Measurements from ENCODE around the gene SMARCD3.

Gene SMARCD3

DNA sequence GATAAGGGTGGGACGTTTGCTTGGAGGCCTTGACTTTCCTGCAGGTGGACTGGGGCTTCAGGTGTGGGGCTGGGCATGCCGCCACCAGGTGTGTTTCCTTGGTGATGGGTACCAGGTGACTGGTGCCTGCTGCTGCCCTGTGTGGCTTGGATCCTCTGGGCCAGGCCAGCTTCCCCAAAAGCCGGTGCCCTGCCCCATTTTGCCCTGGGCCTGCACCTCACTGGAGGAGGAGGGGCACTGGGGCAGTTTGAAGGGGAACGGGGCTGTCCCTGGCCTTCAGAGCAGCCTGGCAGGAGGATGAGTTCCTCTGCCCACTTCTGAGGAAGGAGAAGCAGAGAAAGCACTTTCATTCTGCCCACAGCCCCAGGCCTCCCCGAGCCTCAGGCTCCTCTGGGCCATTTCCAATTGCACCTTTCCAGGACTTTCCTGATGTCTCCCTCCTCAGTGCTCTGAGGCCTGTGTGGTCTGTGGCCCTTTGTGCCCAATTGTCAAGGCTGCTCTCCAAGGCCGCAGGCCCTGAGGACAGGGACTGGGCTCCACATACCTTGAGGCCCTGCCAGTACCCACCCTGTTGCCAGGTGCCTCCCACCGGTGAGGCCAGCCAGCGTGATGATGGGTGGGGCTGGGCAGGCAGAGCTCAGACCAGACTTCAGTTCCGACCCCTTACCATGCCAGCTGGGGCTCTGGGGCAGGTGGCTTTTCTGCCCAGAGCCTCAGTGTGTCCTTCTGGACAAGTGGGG is 25.3 kb upstream of the SMARCD3 start:
- DNase-seq (ENCODE audit: insufficient read length, low spot score) (no peak), FAIRE-seq (no peak)

DNA sequence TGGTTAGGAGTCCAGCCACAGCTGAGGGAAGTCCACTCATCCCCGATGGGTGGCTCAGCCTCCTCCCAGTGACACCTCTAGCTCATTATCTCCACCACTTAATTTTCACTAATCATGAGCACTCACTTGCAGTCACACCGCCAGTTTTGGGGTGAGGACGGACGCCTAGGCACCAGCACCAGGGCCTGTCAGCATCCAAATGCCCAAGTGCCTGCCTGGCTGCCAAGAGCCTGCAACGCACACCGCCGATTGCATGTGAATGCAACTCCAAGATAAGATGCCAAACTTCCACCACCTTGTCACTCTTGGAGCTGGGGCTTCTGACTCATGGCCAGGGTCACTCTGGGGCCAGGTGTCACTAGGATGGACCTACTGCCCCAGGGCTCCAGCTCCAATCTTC is 24.4 kb upstream of the SMARCD3 start:
- no peak for FAIRE-seq
- no peak for DNase-seq (ENCODE audit: insufficient read length, low spot score)

DNA sequence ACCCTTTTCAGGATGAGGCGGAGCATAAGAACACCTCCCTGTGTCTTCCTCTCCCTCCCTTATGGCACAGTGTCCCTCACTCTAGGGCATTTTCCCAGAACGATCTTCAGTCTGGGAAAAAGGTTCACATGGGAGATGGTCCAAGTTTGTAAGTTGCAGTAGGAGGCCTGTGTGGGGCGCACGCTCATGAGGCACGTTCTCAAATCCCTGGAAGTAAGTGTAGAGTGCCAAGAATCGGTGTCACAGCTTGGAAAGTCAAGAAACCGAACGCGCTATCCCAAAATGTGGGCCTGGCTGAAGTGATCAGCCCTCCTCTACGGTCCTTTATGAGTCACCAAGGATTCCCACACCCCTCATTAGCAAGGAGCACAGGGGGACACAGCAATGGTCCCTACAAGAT is 23.9 kb upstream of the SMARCD3 start:
- FAIRE-seq (no peak), DNase-seq (ENCODE audit: insufficient read length, low spot score) (no peak)

DNA sequence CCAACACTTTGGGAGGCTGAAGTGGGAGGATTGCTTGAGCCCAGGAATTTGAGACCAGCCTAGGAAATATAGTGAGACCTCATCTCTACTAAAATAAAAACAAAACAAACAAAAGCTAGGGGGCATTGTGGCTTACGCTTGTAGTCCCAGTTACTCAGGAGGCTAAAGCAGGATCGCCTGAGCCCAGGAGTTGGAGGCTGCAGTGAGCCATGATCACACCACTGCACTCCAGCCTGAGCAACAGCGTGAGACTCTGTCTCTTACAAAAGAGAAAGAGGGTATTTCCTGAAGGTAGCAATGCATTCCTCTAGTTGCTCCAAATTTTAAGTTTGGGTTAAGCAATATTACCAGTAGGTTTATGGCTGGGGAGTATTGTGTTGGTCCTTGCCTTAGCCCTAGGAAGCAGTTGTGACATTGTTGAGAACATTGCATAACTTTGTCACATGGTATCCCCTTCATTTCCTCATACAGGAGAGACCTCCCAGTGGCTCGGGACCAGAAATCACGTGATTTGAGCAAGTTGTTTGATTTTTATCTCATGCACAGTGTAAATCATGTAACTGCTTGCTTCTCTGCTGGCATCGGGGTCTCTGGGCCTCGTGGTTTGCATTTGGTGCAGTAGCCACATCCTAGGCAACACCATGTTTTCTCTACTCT is 23.3 kb upstream of the SMARCD3 start:
- DNase-seq (ENCODE audit: insufficient read length, low spot score) (no peak), FAIRE-seq (no peak)

DNA sequence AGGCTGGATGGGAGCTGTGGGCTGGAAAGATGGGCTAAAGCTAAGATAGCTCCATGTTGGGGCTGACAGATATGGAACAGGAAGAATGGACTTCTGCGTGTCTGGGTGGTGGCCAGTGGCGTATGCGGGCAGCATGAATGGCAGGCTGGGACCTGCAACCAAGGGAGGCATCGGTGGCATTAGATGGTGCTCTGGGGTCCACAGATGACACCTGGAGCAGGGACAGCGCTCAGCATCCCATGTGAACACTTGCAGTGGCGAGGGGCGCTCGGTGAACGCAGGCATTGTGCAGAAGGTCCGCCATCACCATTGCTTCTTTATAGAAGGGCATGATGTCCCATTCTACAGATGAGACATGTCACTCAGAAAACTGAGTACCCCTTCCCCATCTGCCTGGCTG is 21.0 kb upstream of the SMARCD3 start:
- FAIRE-seq: no peak

DNA sequence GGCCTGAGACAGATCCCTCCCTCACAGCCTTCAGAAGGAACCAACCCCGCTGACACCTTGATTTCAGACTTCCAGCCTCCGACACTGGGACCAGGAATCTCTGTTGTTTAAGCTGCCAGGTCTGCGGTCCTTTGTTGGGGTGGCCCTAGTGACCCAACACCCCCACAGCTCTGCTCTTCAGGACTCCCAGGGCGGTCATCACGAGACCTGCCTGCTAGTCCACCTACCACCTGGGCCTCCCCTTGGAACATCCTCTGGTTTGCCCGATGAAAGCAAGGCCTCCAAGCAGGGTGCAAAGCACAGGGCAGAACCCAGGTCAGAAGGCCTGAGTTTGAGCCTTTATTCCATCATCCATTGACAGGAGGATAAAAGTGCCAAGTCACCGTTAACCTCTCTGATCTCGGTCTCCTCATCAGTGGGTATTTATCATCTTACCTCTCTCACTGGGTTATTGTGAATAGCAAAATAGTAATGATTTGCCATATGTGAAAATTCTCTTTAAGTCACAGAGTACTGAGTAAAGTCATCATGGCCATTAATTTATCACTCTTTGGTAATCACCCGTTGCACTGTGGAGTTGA is 16.9 kb upstream of the SMARCD3 start:
- DNase-seq (ENCODE audit: insufficient read length, low spot score) (no peak), FAIRE-seq (no peak)

More for the DNA sequence above, 21.0 kb upstream of the SMARCD3 start:
- DNase-seq (ENCODE audit: insufficient read length, low spot score): no peak

DNA sequence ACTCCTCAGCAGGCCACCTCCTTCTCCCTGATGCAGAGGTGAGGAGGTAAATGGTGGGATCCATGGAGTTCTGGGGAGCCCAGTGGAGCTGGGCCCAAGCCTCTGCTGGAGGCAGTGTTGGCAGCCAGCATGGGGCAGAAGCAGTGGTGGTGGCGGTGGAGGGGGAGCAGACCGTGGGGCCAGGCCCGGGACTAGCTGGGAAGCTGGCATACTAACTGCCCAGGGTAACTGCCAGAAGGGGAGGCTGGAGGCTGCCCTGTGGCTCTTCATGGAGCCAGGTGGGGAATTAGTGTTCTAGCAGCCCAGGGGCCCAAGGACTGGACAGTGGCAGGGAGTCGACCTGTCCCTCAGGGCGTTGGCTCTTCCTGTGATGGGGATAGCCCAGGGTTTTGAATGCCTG is 16.1 kb upstream of the SMARCD3 start:
- DNase-seq (ENCODE audit: insufficient read length, low spot score) (no peak), FAIRE-seq (no peak)

DNA sequence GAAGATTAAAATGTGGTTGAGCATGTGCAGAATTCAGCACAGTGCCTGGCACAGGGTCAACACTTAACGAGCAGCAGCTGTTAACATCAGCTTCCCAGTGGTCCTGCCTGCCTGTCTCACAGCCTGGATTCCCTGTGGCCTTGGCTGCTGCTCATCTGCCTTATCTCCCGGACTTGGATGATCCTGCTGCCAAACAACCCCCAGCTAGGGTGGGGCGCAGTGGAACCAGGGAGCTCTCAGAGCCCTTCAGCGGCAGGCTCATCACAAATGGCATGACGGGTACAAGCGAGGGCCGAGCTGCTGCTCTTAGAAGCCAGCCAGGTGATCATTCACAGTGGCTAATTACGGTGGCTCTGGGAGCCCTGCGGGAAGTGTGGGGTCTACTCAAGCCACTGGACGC is 13.0 kb upstream of the SMARCD3 start:
- DNase-seq (ENCODE audit: insufficient read length, low spot score) (no peak), FAIRE-seq (no peak)

DNA sequence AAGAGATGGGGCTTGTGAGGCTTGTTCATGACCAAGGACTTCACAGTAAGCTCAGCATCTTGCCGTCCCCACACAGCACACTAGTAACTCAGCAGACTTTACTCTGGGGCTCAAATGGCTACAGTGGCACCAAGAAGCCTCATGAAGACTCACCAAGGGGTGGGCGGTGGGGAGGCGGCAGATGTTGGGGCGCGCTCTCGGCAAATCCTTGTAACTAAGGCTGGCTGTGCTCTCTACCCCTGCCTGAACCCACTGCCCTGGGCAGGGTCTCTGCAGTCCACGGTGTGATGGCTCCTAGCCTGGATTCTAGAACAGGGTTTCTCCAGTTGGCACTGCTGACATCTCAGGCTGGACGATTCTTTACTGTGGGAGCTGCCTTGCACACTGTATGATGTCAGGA is 12.4 kb upstream of the SMARCD3 start:
- FAIRE-seq: no peak

DNA sequence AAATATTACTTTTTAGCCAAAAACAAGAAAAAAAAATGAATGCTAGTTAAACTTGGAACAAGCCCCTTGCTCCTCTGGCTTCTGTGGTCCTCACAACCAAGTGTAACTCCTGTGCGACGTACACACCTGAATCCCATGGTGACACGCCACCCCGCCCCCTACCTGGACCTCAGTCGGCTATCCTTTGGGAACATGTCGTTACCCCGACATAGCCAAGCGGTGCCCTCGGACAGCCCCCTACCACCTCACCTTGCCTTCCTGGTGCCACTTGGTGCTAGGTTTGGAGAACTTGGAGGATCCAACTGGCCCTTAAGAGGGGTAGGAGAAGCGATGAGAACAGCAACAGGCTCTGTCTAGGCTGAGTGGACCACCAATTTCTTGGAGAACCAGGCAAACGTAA is 12.0 kb upstream of the SMARCD3 start:
- FAIRE-seq (no peak), DNase-seq (ENCODE audit: insufficient read length, low spot score) (no peak)

More for the DNA sequence above, 12.4 kb upstream of the SMARCD3 start:
- no peak for DNase-seq (ENCODE audit: insufficient read length, low spot score)

DNA sequence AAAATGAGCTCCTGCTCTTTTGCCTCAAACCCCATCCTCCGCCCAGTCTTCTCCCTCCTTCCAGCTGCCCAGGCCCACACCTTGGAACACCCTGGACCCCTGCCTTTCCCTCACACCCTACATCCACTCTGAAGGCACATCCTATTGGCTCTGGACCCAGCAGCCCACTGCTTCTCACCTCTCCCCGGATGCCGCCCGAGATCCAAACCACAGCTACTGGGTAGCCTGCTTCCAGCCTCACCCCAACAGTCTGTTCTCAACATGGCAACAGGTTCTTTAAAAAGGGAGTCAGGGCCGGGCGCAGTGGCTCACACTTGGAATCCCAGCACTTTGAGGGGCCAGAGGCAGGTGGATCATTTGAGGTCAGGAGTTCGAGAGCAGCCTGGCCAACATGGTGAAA is 9.5 kb upstream of the SMARCD3 start:
- no peak for FAIRE-seq
- DNase-seq (ENCODE audit: insufficient read length, low spot score): no peak

DNA sequence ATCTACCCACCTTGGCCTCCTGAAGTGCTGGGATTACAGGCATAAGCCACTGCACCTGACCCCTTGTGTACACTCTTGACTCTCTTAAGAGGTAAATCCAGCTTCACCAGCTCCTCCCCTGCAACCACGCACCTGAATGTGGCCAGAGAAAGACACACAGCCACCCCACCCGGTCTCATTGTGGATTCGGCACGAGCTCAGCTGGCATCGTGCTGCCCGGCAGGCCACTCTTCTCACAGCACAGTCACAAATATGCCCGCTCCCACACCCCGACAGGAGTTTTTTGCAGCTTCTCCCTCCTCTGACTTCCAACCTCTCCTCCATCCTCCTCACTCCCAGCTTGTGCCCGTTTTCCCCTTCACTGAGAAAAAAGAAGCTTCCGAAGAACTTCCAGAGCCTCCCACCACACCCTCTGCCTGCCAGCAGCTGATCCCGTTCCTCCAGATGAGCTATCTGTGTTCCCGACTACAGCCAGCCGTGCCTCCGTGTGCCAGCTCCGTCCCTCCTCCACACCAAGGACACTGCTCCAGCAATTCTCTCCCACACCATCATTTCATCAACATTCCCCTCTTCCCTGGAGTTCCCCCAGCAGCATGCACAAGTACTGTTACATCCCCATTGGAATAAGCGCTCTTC is 8.0 kb upstream of the SMARCD3 start:
- no peak for FAIRE-seq
- DNase-seq (ENCODE audit: insufficient read length, low spot score): no peak

DNA sequence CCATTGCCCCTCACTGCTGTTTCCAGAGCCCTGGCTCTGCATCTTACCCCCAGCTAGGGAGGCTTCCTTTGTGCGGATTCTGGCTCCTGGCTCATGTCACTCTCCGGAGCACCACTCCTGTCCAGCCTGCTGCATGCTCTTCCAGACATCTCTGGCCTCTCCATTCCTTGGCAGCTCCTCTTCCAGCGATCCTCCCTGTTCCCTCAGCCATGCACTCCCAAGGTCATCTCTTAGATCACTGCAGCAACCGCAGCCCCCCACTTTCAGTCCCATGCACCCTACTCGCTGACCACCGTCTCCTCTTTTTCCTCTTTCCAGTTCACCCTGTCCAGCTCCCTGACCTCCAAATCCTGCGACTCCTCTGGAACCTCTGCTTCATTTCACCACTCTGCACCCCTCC is 6.9 kb upstream of the SMARCD3 start:
- no peak for FAIRE-seq
- DNase-seq (ENCODE audit: insufficient read length, low spot score): no peak

DNA sequence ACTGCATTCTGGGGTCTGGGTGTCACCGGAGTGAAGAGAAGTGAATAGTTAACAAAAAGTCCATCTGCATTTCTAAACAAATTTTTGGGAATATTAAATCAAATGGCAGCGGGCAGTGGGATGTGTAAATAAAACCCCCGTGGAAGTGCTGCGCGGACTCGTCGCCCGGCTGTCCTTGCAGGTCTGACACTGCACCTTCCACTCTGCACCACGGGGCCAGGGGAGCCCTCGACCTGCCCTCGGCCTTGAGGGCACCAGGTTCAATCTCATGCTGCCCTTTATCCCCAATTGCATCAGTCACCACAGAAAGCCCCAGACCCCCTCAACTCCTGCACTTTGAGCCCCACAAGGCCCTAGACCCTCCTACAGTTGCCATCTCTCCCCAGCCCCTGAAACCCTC is 6.4 kb upstream of the SMARCD3 start:
- DNase-seq (ENCODE audit: insufficient read length, low spot score) (no peak), FAIRE-seq (no peak)

DNA sequence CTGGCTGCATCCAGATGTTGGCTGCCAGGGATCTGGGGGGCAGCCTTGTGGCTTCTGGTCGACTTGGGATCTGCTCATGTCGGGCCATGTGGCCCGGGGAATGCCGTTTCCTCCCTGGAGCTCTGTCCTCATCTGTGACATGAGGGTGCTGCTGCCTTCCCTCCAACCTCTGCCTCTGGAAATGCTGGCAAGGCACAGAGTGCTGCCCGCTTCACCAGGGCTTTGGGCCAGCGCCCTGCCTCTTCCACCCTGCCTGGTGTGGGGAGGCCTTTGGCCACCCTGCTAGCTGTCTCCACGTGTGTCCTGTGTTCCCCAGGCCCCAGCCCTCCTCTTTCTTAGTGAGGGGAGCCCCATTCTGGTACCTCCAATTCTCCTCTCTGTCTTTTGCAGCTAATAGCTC is 5.8 kb upstream of the SMARCD3 start:
- no peak for DNase-seq (ENCODE audit: insufficient read length, low spot score)
- FAIRE-seq: no peak

DNA sequence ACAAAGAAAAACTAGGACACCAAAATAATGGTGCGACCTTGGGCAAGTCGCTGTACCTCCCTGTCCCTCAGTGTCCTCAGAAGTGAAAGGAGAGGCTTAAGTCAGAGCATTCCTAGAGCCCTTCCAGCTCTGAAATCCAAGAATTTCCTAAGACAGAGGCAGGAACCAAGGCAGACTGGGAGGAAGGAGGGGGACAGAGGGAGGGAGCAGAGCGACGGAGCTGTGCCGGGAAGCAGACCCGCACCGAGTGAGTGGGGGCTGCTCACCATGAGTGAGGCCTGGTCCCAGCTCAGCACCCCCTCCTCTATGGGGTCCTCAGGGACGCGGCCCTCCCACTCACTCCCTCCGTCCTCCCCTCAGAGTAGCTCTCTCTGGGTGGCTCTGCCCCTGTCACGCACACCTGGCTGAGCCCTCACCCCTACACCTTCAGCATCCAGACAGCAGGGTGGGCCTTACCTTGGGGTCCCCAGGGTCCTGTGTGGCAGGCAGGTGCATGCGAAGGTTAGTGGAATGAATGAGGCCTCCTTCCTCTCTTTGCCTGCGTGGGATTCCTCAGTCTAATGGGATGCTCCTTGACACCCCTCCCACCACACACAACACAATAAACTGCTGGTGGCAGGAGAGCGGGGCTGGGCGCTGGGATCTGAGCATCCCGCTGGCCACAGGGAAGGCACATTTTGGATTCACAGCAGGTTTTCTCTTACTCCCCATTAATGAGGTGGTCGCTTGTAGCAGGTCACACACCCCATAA is 4.6 kb upstream of the SMARCD3 start:
- FAIRE-seq (no peak), DNase-seq (ENCODE audit: insufficient read length, low spot score) (no peak)

DNA sequence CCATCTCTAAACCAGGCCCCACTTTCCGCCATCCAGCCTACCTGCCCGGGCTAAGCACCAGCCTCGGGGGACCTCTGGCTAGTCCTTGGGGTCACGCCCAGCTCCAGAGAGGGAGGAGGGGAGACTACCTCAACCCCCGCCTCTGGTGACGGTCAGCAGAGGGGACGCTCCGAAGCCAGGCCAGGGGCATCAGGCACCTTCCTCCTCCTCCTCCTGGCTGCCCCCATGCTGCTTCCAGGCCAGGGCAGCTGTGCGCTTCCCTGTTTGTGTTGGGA is 4.0 kb upstream of the SMARCD3 start:
- DNase-seq (ENCODE audit: insufficient read length, low spot score): no peak
- FAIRE-seq: no peak

DNA sequence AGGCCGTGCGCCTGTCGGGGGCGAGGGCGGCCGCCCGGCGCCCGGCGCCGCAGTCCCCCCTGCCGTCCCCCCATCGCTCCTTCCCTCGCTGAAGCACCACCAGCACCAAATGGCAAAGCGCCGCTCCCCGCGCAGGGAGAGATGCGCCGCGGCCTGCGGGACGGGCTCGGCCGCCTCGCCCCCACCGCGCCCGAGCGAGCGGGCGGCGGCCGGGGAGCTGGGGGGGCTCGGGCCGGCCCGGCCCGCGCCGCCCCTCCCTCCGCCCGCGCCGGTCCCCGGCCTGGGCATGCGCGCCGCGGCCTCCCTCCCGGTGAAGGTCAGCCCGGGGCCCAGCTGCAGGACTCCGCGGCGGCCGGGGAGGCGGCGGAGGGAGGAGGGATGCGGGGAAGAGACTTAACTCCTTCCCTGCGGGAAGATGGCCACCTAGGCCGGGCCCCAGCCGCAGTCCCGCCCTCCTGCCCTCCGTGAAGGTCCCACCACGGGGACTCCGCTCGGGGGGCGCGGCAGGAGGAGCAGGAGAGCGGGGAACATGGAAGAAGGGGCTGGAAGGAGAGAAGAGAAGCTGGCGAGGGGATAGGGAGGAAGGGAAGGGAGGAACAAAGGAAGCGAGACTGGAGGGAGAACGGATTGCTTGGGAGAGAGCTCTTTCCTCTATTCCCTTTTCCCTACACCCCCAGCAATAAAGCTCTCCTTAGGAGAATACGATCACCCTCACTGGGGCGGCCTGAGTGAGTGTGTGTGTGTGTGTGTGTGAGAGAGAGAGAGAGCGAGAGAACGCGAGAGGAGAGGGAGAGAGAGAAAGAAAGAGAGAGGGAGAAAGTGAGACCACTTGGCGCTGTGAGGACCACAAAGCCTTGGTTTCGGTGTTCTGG is 3.4 kb upstream of the SMARCD3 start:
- no peak for FAIRE-seq
- no peak for DNase-seq (ENCODE audit: insufficient read length, low spot score)

DNA sequence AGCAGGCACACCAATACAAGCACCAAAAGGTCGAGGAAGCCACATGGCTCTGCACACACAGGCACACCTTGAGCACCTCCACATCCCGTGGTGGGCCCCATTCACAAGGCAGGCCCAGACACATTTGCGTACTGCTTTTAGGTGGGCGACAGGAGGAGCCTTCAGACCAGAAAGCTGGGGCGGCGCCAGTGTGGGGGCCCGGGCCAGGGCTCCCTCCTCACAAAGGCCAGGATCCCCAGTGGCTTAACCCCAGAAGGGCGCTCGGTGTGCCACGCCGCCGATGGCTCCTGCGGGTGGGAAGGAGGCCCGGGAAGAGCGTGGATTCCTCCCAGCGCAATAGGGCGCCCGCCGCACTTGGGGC is 2.8 kb upstream of the SMARCD3 start:
- DNase-seq (ENCODE audit: insufficient read length, low spot score) (no peak), FAIRE-seq (no peak)
